IMR-90 (cell line): ENCODE results near the gene TFDP2. TPM values are rescaled to one million over a fixed set of nuclear protein-coding genes. Genes with fewer than 3 reads are reported as not detected.

ENCODE experiments used
- ATAC-seq: fragments of 200-7000 bp; cut with Tn5 transposase; 2 replicates; pipeline ENCODE4 v1.9.1; 2020; ENCODE audit warnings: low read depth, mild to moderate bottlenecking, moderate library complexity
- BruUV-seq: library from RNA; stranded (reverse); fragments of 400-500 nt; replicated peaks from 2 replicates; lab custom pipeline; 2021; lab: Mats Ljungman, UMichigan
- CTCF ChIA-PET: fragments of 300-600 bp; formaldehyde crosslinking; extraction: SDS; loops from one replicate; lab custom pipeline; 2021; ENCODE audit warnings: antibody characterized with exemption; lab: Yijun Ruan, JAX
- POLR2A ChIA-PET: fragments of 300-600 bp; sonication (Branson Sonifier 250); formaldehyde crosslinking; loops from one replicate; lab custom pipeline; 2022; ENCODE audit warnings: antibody characterized with exemption; ENCODE audit not compliant: unreplicated experiment; lab: Charles Lee
- DNase-seq: peaks from one replicate; pipeline ENCODE4 v3.0.0; 2013
- H2AFZ ChIP-seq: replicated peaks from 2 replicates; pipeline ENCODE3; 2013; ENCODE audit warnings: low read length, mild to moderate bottlenecking; ENCODE audit not compliant: poor library complexity
- H2AK5ac ChIP-seq: 2 replicates; pipeline ENCODE4 v1.6.1; 2013; ENCODE audit warnings: low read depth, low read length, inconsistent platforms
- H2AK9ac ChIP-seq: replicated peaks from 2 replicates; pipeline ENCODE3; 2013; ENCODE audit warnings: mild to moderate bottlenecking, low read depth, low read length, moderate library complexity; ENCODE audit not compliant: poor library complexity
- H2BK120ac ChIP-seq: 2 replicates; pipeline ENCODE4 v1.6.1; 2013; ENCODE audit warnings: low read depth, low read length, inconsistent platforms
- H2BK15ac ChIP-seq: 3 replicates; pipeline ENCODE4 v1.6.1; 2013; ENCODE audit warnings: low read depth, low read length, inconsistent platforms
- H2BK20ac ChIP-seq: 2 replicates; pipeline ENCODE4 v1.6.1; 2013; ENCODE audit warnings: low read depth, mild to moderate bottlenecking, inconsistent platforms, low read length, moderate library complexity
- H2BK5ac ChIP-seq: 2 replicates; pipeline ENCODE4 v1.6.1; 2013; ENCODE audit warnings: mild to moderate bottlenecking, low read depth, low read length, inconsistent platforms; ENCODE audit not compliant: poor library complexity, severe bottlenecking
- H3K14ac ChIP-seq: replicated peaks from 2 replicates; pipeline ENCODE4 v1.6.1; 2013; ENCODE audit warnings: low read depth, low read length, inconsistent platforms
- H3K18ac ChIP-seq: 2 replicates; pipeline ENCODE4 v1.6.1; 2013; ENCODE audit warnings: low read depth, low read length, control low read depth
- H3K23ac ChIP-seq: 2 replicates; pipeline ENCODE4 v1.6.1; 2013; ENCODE audit warnings: low read depth, low read length, inconsistent platforms
- H3K27ac ChIP-seq: 2 replicates; pipeline ENCODE4 v1.5.1; 2013; ENCODE audit warnings: mild to moderate bottlenecking, control low read depth, low read length; ENCODE audit not compliant: insufficient read depth
- H3K27me3 ChIP-seq: 2 replicates; pipeline ENCODE4 v1.6.1; 2013; ENCODE audit warnings: low read length; ENCODE audit not compliant: control insufficient read depth, insufficient read depth
- H3K36me3 ChIP-seq: 2 replicates; pipeline ENCODE4 v1.6.1; 2013; ENCODE audit warnings: low read length, mixed read lengths; ENCODE audit not compliant: control insufficient read depth, insufficient read depth
- H3K4ac ChIP-seq: 2 replicates; pipeline ENCODE4 v1.6.1; 2013; ENCODE audit warnings: low read depth, low read length, inconsistent platforms
- H3K4me1 ChIP-seq: 2 replicates; pipeline ENCODE4 v1.6.1; 2013; ENCODE audit warnings: low read length, mixed read lengths; ENCODE audit not compliant: control insufficient read depth, insufficient read depth
- H3K4me2 ChIP-seq: 2 replicates; pipeline ENCODE4 v1.6.1; 2013; ENCODE audit warnings: low read depth, mild to moderate bottlenecking, control low read depth, low read length, moderate library complexity
- H3K4me3 ChIP-seq: 2 replicates; pipeline ENCODE4 v1.5.1; 2013; ENCODE audit warnings: low read depth, mild to moderate bottlenecking, control low read depth, low read length, moderate library complexity; ENCODE audit not compliant: insufficient read depth
- H3K56ac ChIP-seq: 2 replicates; pipeline ENCODE4 v1.6.1; 2013; ENCODE audit warnings: low read length, inconsistent platforms; ENCODE audit not compliant: insufficient read depth; ENCODE audit errors: extremely low read depth
- H3K79me1 ChIP-seq, 2 experiments: 2 replicates each; pipeline ENCODE4 v1.6.1; 2013; ENCODE audit warnings: low read length in 2 of 2, inconsistent platforms in 1 of 2, low read depth in 1 of 2
- H3K9ac ChIP-seq: 2 replicates; pipeline ENCODE4 v1.6.1; 2013; ENCODE audit warnings: low read depth, low read length, control low read depth
- H3K9me1 ChIP-seq: 2 replicates; pipeline ENCODE4 v1.6.1; 2013; ENCODE audit warnings: low read length, inconsistent platforms; ENCODE audit not compliant: insufficient read depth
- H3K9me3 ChIP-seq: 2 replicates; pipeline ENCODE4 v1.6.1; 2013; ENCODE audit warnings: low read length; ENCODE audit not compliant: control insufficient read depth, insufficient read depth
- H4K20me1 ChIP-seq: 2 replicates; pipeline ENCODE4 v1.6.1; 2013; ENCODE audit warnings: low read length, inconsistent platforms; ENCODE audit not compliant: insufficient read depth
- H4K5ac ChIP-seq: 2 replicates; pipeline ENCODE4 v1.6.1; 2013; ENCODE audit warnings: mild to moderate bottlenecking, low read depth, low read length, control low read depth
- H4K8ac ChIP-seq, 2 experiments: 2 replicates each; pipeline ENCODE4 v1.6.1; 2013; ENCODE audit warnings: low read depth in 2 of 2, low read length in 2 of 2, control low read depth in 1 of 2, inconsistent platforms in 1 of 2
- H4K91ac ChIP-seq: 2 replicates; pipeline ENCODE4 v1.6.1; 2013; ENCODE audit warnings: low read depth, low read length, inconsistent platforms; ENCODE audit not compliant: insufficient read depth
- CEBPB ChIP-seq: IDR thresholded peaks from 2 replicates; pipeline ENCODE4 v1.6.1; 2012; ENCODE audit warnings: low read depth, low read length, improper control_type of control experiment
- RCOR1 ChIP-seq: IDR thresholded peaks from 2 replicates; pipeline ENCODE4 v1.6.1; 2012; ENCODE audit warnings: mild to moderate bottlenecking, low read length, improper control_type of control experiment; ENCODE audit not compliant: insufficient replicate concordance
- WGBS, 2 experiments: methylation state at CpG; one replicate each; pipeline versions ENCODE4 v1.1.5 to v1.1.7; 2013; ENCODE audit warnings: missing lambda C conversion rate in 2 of 2; ENCODE audit not compliant: insufficient read length in 1 of 2; ENCODE audit errors: extremely low coverage in 2 of 2; 5-methylcytosine and 5-hydroxymethylcytosine counted together
- dilution Hi-C: fragments of 300-500 bp; cut with HindIII; formaldehyde crosslinking; loops from one replicate; pipeline ENCODE4 v1.14.3; 2018; ENCODE audit warnings: low sequenced_read_pairs; ENCODE audit not compliant: unreplicated experiment
- in situ Hi-C: fragments of 300-500 bp; cut with MboI; formaldehyde crosslinking; loops from 3 replicates; pipeline ENCODE4 v1.14.3; 2019; ENCODE audit warnings: low sequenced_read_pairs, inconsistent platforms, mixed read lengths
- intact Hi-C: fragments of 100-400 bp; cut with micrococcal nuclease; formaldehyde crosslinking; loops from 2 replicates; pipeline ENCODE4 v1.10.0; 2022
- polyA plus RNA-seq, 3 experiments: library from polyadenylated mRNA; depleted of rRNA; stranded (reverse); fragments of >200 nt; gene quantifications; 2 replicates each; pipeline ENCODE4 v1.2.3, GENCODE V29; 2012; ENCODE audit warnings: low replicate concordance in 1 of 3
- total RNA-seq: library from RNA; depleted of rRNA; stranded (reverse); fragments of >200 nt; gene quantifications from 2 replicates; pipeline ENCODE4 v1.2.3, GENCODE V29; 2012

The TFDP2 gene
- total and polyA plus RNA-seq, 2 of the 4 experiments (the other 2 are of a cell fraction): 10.7 to 23.7 TPM

- Histone ChIP-seq H3K23ac (no peak overlapping the region), H2BK5ac (no peak overlapping the region), H4K20me1 (no peaks in the 10 kb centered on the region), H2AK9ac (no peak overlapping the region), H3K4ac (no peak overlapping the region), H3K27ac (no peak overlapping the region), H2AK5ac (no peak overlapping the region), H2AFZ (no peak overlapping the region), H3K4me3 (no peak overlapping the region), H4K8ac (no peak overlapping the region), H3K9me1 (no peaks in the 10 kb centered on the region), H3K18ac (no peak overlapping the region), H2BK120ac (no peak overlapping the region), H3K9ac (no peak overlapping the region), H4K5ac (no peak overlapping the region), H2BK20ac (no peak overlapping the region), H3K56ac (no peak overlapping the region), H3K36me3 (no peaks in the 10 kb centered on the region), H4K91ac (no peak overlapping the region), H3K79me1 (peaks cover 0 to 6% of the 10 kb centered on the region in 2 experiments; a peak in 1 of 4 replicates), H3K9me3 (no peaks in the 10 kb centered on the region), H3K27me3 (no peaks in the 10 kb centered on the region), H3K4me1 (no peaks in the 10 kb centered on the region), H3K4me2 (no peak overlapping the region), H2BK15ac (no peak overlapping the region), H3K14ac (no peak overlapping the region)
- WGBS, 2 experiments: no CpG with 5 or more reads among the region's 2 CpGs
- CTCF ChIA-PET: no interaction called here
- dilution Hi-C loops (no loop called here), intact Hi-C loops (no loop called here), in situ Hi-C loops (no loop called here)
- ATAC-seq (no peak), DNase-seq (no peak)
- no peak for TF ChIP-seq RCOR1
- TF ChIP-seq CEBPB: no peak
- POLR2A ChIA-PET: interaction anchor here (0.7 kb wide), 1 partner anchor 19 kb away, joined by 5 read pairs; no protein-coding TSS in a partner anchor
- no TSS peak for BruUV-seq
Observed at GRCh38 chr3:142026333-142026732, 123.0 kb downstream of the TFDP2 start.
